Heart left ventricle (tissue), 16 donors: ENCODE results near the gene PPCDC. TPM values are rescaled to one million over a fixed set of nuclear protein-coding genes. Genes with fewer than 3 reads are reported as not detected.

Source experiments
- ATAC-seq, 4 donors: fragments of 200-7000 bp; cut with Tn5 transposase; one replicate each; pipeline ENCODE4 v1.9.1; 2020 to 2022; ENCODE audit warnings: moderate library complexity in 4 of 4, mild to moderate bottlenecking in 3 of 4, moderate number of reproducible peaks in 1 of 4
- DNase-seq, 5 donors: peaks; one replicate each; pipeline ENCODE4 v3.0.0-alpha.2; 2020
- H3K27ac ChIP-seq, 12 donors: fragments of 200-600 bp; sonication (generic) in 4 of 12; one replicate each; pipeline versions ENCODE4 v1.5.0 to v1.8.0; 2016 to 2022; ENCODE audit warnings: mild to moderate bottlenecking in 2 of 12
- H3K27me3 ChIP-seq, 9 donors: fragments of 200-600 bp; sonication (generic) in 2 of 9; one replicate each; pipeline versions ENCODE4 v1.5.1 to v1.8.0; 2016 to 2022; ENCODE audit warnings: mild to moderate bottlenecking in 3 of 9
- H3K36me3 ChIP-seq, 9 donors: fragments of 200-600 bp; sonication (generic) in 2 of 9; one replicate each; pipeline versions ENCODE4 v1.5.0 to v1.8.0; 2018 to 2022; ENCODE audit warnings: mild to moderate bottlenecking in 2 of 9
- H3K4me1 ChIP-seq, 12 donors: fragments of 200-600 bp; sonication (generic) in 4 of 12; one replicate each; pipeline versions ENCODE4 v1.5.0 to v1.8.0; 2016 to 2022; ENCODE audit warnings: mild to moderate bottlenecking in 3 of 12
- H3K4me3 ChIP-seq, 12 donors: fragments of 200-600 bp; sonication (generic) in 4 of 12; one replicate each; pipeline versions ENCODE4 v1.5.0 to v1.8.0; 2017 to 2022; ENCODE audit warnings: mild to moderate bottlenecking in 9 of 12, moderate library complexity in 4 of 12
- H3K9me3 ChIP-seq, 12 donors: fragments of 200-600 bp; sonication (generic) in 4 of 12; one replicate each; pipeline versions ENCODE4 v1.5.0 to v1.8.0; 2016 to 2022; ENCODE audit warnings: mild to moderate bottlenecking in 1 of 12
- CTCF ChIP-seq, 12 donors: fragments of 200-600 bp; sonication (generic) in 4 of 12; IDR thresholded peaks; one replicate each; pipeline versions ENCODE4 v1.5.0 to v1.8.0; 2018 to 2022; ENCODE audit warnings: antibody characterized with exemption in 12 of 12, mild to moderate bottlenecking in 5 of 12
- POLR2A ChIP-seq, 2 donors: fragments of 450-650 bp; IDR thresholded peaks; one replicate each; pipeline ENCODE4 v1.6.1; 2017; ENCODE audit warnings: antibody characterized with exemption in 2 of 2, mild to moderate bottlenecking in 2 of 2, moderate library complexity in 2 of 2
- WGBS, 4 donors: extraction: QIAGEN DNeasy Blood & Tissue Kit in 2 of 4; methylation state at CpG; one replicate each; pipeline versions ENCODE4 v1.1.5 to v1.1.7; 2013 to 2018; 5-methylcytosine and 5-hydroxymethylcytosine counted together
- intact Hi-C, 10 donors: fragments of 100-400 bp; cut with DNase I; formaldehyde crosslinking; loops; one replicate each; pipeline versions ENCODE4 v1.11.1 to v1.14.2; 2022
- polyA plus RNA-seq, 2 donors: library from polyadenylated mRNA; stranded (reverse); fragments of 200-250 nt; gene quantifications; one replicate each; pipeline ENCODE4 v1.2.3, GENCODE V29; 2013
- total RNA-seq, 9 donors: library from RNA; depleted of rRNA in 2 of 9; stranded (reverse); fragments of >200 nt in 2 of 9; fragmentation: NEBNext Ultra II Directional in 3 of 9; extraction: Animal tissue kit (Norgen Biotek cat#: 25700) in 3 of 9; gene quantifications; one replicate each; pipeline versions ENCODE4 v1.1.0 to v1.2.4, GENCODE V29; 2016 to 2023
- donor health status: ischemic (EF 13 %, LVEDD 7.1; RV severe dilation, severe dysfunction).
- donor health status: healthy with polysubstance abuse.
- donor health status: DM: no; HTN: yes; CAD: no.
- donor health status: DM: no; HTN: no; CAD: no.
- donor health status: ischemic (EF 25% LVEDD 6.9; RV normal size, moderate dysfunction).
- donor health status: ischemic (EF 25% LVEDD 5.7; RV mildly dilated, moderate dysfunction).
- donor health status: healthy.
- donor health status: DM: yes; HTN: yes; CAD: no.
- donor health status: ischemic (EF 35%, LVEDD 5.7; RV mildly dilated, moderate dysfunction).
- donor health status: nonischemic (EF 11% LVEDD 7.7; RV severe dilation, severe dysfunction).
- donor health status: DM: yes; HTN: yes; CAD: no.
- donor health status: PGD.
- donor health status: ischemic (EF 29% LVEDD 5.4; RV normal size, mild dysfunction).
- donor health status: nonischemic (EF 23%, LVEDD 6.1; RV moderate dilation, normal function).

The PPCDC gene
- total and polyA plus RNA-seq, 11 donors = 3.6 to 13.0 (median 5.7) TPM

- Histone ChIP-seq H3K36me3 (no peaks in the 10 kb centered on the region), H3K27me3 (no peaks in the 10 kb centered on the region), H3K9me3 (no peaks in the 10 kb centered on the region), H3K4me1 (peaks cover 6 to 67% (median 41%) of the 10 kb centered on the region in 12 donors), H3K4me3 (no peak overlapping the region), H3K27ac (peak overlapping the region in 7 of 12 donors; percentile 27 to 76 (median 51))
- WGBS, 4 donors = 43 to 55% (median 53%) methylated on average over 3 of the region's 3 CpGs
- DNase-seq = no peak
- ATAC-seq = peak in 1 of 4 donors; percentile 54
- peak in 1 of 12 donors; percentile 26 for TF ChIP-seq CTCF (IDR thresholded peaks at IDR 0.05)
- no peak for TF ChIP-seq POLR2A (IDR thresholded peaks at IDR 0.05)
- intact Hi-C loops = loop anchor here in 1 of 10 donors (5.0 kb wide), 1 partner anchor 33 kb away; no protein-coding TSS in a partner anchor
Measured at GRCh38 chr15:75054172-75054897, 30.9 kb downstream of the PPCDC start.

GRCh38 chr15:75056036-75056435, 32.6 kb downstream of the PPCDC start:
- no peaks in the 10 kb centered on the region for H3K36me3 ChIP-seq
- no peaks in the 10 kb centered on the region for H3K9me3 ChIP-seq
- DNase-seq (no peak), ATAC-seq (no peak)
- no peak overlapping the region for H3K27ac ChIP-seq
- WGBS, 4 donors = 85 to 93% (median 91%) methylated on average over 7 of the region's 7 CpGs
- intact Hi-C loops = no loop called here
- no peak overlapping the region for H3K4me3 ChIP-seq
- H3K27me3 ChIP-seq = no peaks in the 10 kb centered on the region
- TF ChIP-seq POLR2A (IDR thresholded peaks at IDR 0.05) (no peak), CTCF (IDR thresholded peaks at IDR 0.05) (no peak)
- H3K4me1 ChIP-seq = peaks cover 0 to 52% (median 28%) of the 10 kb centered on the region in 12 donors

- no peak for DNase-seq
- Histone ChIP-seq H3K27ac (peak overlapping the region in 7 of 12 donors; percentile 2 to 70 (median 44)), H3K36me3 (no peaks in the 10 kb centered on the region), H3K4me1 (peaks cover 0 to 49% (median 23%) of the 10 kb centered on the region in 12 donors), H3K27me3 (no peaks in the 10 kb centered on the region), H3K4me3 (no peak overlapping the region), H3K9me3 (no peaks in the 10 kb centered on the region)
- ATAC-seq = no peak
- TF ChIP-seq CTCF (IDR thresholded peaks at IDR 0.05) (no peak), POLR2A (IDR thresholded peaks at IDR 0.05) (no peak)
- WGBS, 4 donors = 85 to 95% (median 94%) methylated on average over 4 of the region's 4 CpGs
- intact Hi-C loops = no loop called here
Measured at GRCh38 chr15:75058127-75058905, 34.9 kb downstream of the PPCDC start.

GRCh38 chr15:75059607-75060006, 36.2 kb downstream of the PPCDC start:
- intact Hi-C loops = no loop called here
- TF ChIP-seq CTCF (IDR thresholded peaks at IDR 0.05) (no peak), POLR2A (IDR thresholded peaks at IDR 0.05) (no peak)
- Histone ChIP-seq H3K27ac (no peak overlapping the region), H3K36me3 (no peaks in the 10 kb centered on the region), H3K27me3 (no peaks in the 10 kb centered on the region), H3K4me3 (no peak overlapping the region), H3K4me1 (peaks cover 0 to 51% (median 19%) of the 10 kb centered on the region in 12 donors), H3K9me3 (no peaks in the 10 kb centered on the region)
- DNase-seq (no peak), ATAC-seq (no peak)
- WGBS, 4 donors = 75 to 96% (median 81%) methylated on average over 5 of the region's 5 CpGs
